GM19238 (cell line): ENCODE measurements around the gene KHDC1.
"Not testable (repeated sequence)": the region's sequence is repeated elsewhere in the genome, so short reads cannot be mapped to it uniquely, and the experiment has no call there.

Experiments used
- DNase-seq: peaks from one replicate; pipeline ENCODE4 v3.0.0; 2011; ENCODE audit warnings: low spot score; ENCODE audit not compliant: insufficient read length

KHDC1 gene

DNA sequence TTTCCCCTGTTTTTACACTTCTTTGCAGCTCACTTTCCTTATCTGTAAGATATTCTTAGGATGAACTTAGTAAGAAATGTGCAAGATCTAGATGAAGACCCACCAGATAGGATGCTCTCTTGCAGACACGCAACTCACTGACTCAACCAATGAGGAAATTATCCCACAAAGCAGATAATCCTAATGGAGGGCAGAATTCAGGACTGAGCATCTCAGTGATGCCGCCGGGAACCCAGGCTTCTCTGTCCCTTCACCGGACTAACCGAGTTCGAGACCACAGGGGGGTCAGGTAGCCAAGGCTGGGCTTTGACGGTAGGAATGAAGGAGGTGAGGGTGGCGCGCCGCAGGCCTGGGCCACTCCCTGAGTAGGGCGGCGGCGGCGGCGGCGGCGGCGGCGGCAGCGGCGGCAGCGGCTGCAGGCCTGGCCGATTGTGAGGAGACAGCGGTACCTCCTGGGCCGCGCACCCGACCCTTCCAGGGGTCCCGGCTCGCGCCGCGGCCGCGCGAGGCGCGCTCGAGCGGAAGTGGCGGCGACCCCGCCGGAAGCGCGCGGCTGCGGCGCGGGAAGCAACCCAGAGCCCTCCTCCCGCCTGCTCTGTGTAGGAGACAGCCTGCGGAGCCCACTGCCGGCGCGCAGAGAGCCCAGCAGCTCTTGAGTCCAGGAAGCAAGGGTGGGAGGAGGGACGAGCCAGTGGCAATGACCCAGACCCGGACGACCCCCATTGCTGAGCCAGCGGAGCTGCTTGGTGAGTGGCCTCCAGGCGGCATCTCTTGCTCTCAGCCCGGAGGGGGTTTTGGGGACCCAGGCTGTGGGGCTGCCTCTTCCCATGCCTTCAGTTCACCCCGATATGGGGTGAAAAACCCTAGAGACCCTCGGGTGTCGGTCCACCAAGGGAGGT lies at the start of gene KHDC1:
Gene KHDC1 (minus strand): TSS at position 526 of the 899 bp plus-strand sequence. CDS start 20,679 bp downstream, outside the sequence.
- DNase-seq, result peak; percentile 69

DNA sequence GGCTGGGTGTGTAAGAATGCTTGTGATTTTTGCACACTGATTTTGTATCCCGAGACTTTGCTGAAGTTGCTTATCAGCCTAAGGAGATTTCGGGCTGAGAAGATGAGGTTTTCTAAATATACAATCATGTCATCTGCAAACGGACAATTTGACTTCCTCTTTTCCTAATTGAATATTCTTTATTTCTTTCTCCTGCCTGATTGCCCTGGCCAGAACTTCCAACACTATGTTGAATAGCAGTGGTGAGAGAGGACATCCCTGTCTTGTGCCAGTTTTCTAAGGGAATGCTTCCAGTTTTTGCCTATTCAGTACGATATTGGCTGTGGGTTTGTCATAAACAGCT lies 47.5 kb upstream of the KHDC1 start:
- DNase-seq, result not testable (repeated sequence)

DNA sequence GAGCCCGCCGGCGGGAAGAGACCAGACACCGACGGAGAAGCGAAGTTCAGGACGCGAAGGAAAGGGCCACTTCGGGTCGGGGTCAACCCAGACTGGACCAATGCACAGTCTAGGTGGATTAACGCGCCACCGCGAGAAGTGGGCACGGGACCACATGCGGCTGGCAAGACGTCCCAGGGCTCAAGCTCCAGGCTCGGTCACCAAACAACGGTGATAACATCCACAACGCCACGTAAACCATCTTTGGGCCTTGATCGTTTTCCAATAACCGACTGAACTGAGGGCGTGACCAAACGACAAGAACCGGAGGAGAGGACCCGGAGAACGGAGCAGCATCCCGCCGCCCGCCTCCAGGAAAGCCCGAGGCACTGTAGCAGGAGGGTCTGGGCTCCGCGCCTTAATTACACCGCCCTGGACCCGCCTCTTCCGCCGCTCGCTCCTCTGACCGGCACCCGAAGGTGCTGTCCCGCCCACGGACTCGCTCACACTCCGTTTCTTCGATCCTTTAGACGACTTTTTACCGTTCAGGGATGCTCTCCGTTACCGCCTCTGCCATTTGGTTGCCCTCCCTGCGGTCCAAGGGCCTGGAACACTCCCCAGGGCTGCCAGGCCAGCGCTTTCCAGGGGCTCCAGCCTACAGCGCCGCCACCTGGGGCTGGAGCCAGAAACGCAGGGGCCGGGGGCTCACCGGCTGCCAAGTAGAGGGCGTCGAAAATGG lies 46.9 kb upstream of the KHDC1 start:
- DNase-seq, result peak; percentile 80

DNA sequence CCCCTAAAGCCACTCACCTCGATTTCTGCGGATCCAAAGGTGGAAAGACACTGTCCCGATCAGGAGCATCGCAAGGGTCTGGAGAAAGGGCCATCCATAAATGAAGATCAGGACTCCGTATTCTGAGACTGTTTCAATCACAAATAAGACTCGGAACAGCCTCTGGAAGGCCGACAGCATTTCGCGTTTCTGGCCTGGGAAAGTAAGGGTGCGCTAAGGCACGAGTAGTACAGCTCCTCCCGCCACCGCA lies 46.5 kb upstream of the KHDC1 start:
- no peak for DNase-seq

DNA sequence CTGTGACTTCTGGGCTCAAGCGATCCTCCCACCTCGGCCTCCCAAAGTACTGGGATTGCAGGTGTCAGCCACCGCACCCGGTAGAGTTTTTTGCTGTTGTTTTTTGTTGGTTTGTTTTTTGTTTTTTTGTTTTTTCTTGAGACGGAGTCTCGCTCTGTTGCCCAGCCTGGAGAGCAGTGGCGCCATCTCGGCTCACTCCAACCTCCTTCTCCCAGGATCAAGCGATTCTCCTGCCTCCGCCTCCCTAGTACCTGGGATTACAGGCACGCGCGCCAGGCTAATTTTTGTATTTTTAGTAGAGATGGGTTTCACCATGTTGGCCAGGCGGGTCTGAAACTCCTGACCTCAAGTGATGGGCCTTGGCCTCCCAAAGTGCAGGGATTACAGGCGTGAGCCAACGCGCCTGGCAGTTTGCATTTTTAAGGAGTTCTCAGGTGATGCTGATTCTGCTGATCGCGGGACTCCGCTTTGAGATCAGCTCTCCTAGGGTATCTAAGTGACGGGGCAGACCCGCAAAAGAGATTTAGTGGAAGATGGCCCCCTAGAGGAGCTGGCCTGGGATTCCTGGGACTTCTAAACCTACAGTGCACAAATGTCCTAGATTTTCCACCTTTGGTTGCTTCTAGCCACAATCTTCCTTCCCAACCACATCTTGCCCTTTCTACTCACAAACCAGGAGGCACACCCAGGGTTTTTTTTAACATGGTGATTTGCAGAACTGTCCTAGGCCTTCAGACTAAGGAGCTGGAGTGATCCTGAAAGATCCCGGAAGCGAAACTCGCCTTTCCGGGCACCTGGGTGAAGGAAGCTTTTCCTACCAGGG lies 45.9 kb upstream of the KHDC1 start:
- DNase-seq, result no peak

GRCh38 chr6:73303773-73304172 lies 40.8 kb upstream of the KHDC1 start:
- not testable (repeated sequence) for DNase-seq

DNA sequence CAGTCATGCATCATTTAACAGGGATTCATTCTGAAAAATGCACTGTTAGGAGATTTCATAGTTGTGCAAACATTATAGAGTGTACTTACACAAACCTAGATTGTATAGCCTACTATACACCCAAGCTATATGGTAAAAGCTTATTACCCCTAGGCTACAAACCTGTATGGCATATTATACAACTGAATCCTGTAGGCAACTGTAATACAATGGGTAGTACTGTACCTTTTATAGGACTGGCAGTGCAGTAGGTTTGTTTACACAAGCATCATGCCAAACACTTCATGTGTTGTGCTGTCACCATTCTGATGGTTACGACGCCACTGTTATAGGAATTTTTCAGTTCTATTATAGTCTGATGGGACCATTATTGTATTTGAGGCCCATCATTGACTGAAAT lies 39.3 kb upstream of the KHDC1 start:
- no peak for DNase-seq

GRCh38 chr6:73299151-73299971 lies 36.4 kb upstream of the KHDC1 start:
- no peak for DNase-seq

- no peak for DNase-seq
Measured at GRCh38 chr6:73293331-73293730, 30.3 kb upstream of the KHDC1 start.

- no peak for DNase-seq
Measured at GRCh38 chr6:73290435-73290834, 27.4 kb upstream of the KHDC1 start.

GRCh38 chr6:73286752-73287151 lies 23.8 kb upstream of the KHDC1 start:
- no peak for DNase-seq

- DNase-seq, result no peak
Measured at GRCh38 chr6:73285674-73286283, 22.8 kb upstream of the KHDC1 start.

DNA sequence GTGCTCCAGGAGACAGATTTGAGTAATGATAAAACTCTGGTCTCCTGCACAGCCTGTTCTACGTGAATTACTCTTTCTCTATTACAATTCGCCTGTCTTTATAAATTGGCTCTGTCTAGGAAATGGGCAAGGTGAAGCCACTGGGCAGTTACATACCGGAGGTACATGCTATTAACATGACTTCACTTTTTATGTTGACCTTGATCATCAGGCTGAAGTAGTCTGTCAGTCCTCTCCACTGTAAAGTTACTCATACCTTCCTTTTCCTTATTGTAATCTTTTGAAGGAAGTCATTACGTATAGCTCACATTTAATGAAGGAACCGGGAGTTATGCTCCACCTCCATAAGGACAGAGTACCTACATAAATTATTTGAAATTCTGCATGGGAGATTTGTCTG lies 19.9 kb upstream of the KHDC1 start:
- DNase-seq, result no peak

DNA sequence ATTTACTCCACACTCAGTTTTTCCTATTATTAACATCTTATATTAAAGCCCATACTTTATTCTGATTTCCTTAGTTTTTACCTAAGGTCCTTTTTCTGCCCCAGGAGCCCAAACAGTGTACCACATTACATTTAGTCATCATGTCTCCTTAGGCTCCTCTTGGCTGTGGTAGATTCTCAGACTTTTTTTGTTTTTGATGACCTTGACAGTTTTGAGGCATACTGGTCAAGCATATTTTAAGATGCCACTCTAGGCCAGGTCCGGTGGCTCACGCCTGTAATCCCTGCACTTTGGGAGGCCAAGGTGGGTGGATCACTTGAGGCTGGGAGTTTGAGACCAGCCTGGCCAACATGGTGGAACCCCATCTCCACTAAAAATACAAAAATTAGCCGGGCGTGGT lies 18.7 kb upstream of the KHDC1 start:
- not testable (repeated sequence) for DNase-seq

DNA sequence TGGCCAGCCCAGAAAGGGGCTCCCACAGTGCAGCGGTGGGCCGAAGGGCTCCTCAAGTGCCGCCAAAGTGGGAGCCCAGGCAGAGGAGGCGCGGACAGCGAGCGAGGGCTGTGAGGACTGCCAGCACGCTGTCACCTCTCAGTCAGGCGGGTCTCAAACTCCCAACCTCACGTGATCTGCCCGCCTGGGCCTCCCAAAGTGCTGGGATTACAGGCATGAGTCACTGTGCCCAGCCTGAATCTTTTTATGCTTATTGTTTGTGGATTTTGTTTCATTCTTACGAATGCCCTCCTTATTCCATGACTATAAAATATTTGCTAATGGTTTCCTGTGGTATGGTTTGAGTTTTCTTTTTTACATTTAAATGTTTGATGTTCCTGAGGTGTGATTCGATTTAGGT lies 6.3 kb upstream of the KHDC1 start:
- not testable (repeated sequence) for DNase-seq

GRCh38 chr6:73268896-73269295 lies 5.9 kb upstream of the KHDC1 start:
- DNase-seq, result not testable (repeated sequence)

DNA sequence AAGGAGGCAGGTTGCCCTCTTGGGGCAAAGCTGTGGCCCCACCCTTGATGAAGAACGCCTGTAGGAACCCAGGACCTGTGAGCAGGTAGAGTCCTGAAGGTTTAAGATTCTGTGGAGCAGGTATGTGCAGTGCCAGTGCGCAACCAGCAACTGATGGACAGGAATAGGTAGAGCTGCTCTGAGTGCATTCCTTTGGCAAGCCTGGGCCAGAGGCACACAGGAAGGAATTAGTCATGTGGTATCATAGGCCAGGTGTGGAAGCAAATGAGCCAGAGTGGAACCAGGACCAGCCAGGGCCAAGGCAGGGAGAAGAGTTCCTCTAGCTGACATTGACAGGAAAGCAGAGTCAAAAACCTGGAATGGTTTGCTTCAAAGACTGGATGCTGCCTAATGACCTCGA lies 1.4 kb upstream of the KHDC1 start:
- DNase-seq, result no peak

DNA sequence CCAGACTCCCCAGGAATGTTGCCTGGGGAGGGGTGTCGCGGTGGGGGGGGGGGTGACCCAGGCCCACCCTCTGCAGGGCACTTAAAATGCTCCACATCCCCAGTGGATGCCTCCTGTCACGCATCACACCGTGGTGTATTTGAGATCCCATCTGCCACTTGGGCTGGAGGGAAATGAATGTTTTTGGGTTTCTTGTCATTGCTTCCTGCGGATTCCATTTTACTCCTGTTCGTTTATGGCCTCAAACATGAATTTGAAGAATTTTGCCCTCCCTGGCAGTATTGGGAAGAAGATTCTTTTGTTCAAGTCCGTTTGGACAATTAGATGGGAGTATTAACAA lies 544 bp upstream of the KHDC1 start:
- no peak for DNase-seq

GRCh38 chr6:73258721-73259120 lies 4.3 kb downstream of the KHDC1 start:
- no peak for DNase-seq

DNA sequence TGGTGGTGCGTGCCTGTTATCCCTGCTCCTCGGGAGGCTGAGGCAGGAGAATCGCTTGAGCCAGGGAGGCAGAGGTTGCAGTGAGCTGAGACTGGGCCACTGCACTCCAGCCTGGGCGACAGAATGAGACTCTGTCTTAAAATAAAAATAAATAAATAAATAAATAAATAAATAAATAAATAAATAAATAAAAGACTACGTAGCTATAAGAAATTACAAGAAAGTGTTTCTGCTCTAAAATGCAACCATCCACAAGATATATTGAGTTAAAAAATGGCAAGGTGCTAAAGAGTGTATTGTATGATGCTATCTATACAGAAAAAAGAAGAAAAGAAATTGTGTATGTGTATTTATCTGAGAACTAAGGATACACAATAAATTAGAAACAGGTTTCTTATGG lies 8.7 kb downstream of the KHDC1 start:
- DNase-seq, result not testable (repeated sequence)

DNA sequence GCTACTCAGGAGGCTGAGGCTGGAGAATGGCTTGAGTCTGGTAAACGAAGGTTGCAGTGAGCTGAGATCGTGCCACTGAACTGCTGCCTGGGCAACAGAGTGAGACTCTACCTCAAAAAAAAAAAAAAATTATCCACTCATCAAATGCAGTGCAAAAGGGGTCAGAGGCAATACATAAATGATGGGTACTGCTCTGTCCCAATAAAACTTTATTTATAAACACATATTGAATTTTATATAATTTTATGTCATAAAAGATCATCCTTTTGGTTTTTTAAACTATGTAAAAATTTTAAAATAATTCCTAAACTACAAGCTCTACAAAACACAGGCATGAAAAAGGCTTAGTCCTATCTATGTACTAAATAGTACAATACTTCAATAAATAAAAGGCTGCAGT lies 10.3 kb downstream of the KHDC1 start:
- no peak for DNase-seq
